Neuronal stem cell (in vitro differentiated cells): ENCODE results near the gene ENTPD2.

Source experiments
- DNase-seq: peaks from one replicate; pipeline ENCODE4 v3.0.0-alpha.2; 2013; ENCODE audit warnings: low spot score
- H2AFZ ChIP-seq: one replicate; pipeline ENCODE4 v1.6.1; 2013; ENCODE audit warnings: mild to moderate bottlenecking, low read length, inconsistent platforms
- H2AK5ac ChIP-seq: 2 replicates; pipeline ENCODE4 v1.6.1; 2013; ENCODE audit warnings: low read depth, mild to moderate bottlenecking, inconsistent platforms, low read length, moderate library complexity, mixed read lengths
- H2BK120ac ChIP-seq: 2 replicates; pipeline ENCODE4 v1.6.1; 2013; ENCODE audit warnings: low read depth, mild to moderate bottlenecking, inconsistent platforms, low read length, moderate library complexity, mixed read lengths
- H2BK12ac ChIP-seq: one replicate; pipeline ENCODE4 v1.6.1; 2013; ENCODE audit warnings: low read length, inconsistent platforms
- H2BK15ac ChIP-seq: 2 replicates; pipeline ENCODE4 v1.6.1; 2013; ENCODE audit warnings: mild to moderate bottlenecking, low read length, inconsistent platforms, mixed read lengths
- H2BK5ac ChIP-seq: one replicate; pipeline ENCODE4 v1.6.1; 2013; ENCODE audit warnings: inconsistent platforms, mild to moderate bottlenecking, low read length, moderate library complexity
- H3K14ac ChIP-seq: one replicate; pipeline ENCODE4 v1.6.1; 2013; ENCODE audit warnings: low read length, inconsistent platforms
- H3K18ac ChIP-seq: 2 replicates; pipeline ENCODE4 v1.6.1; 2013; ENCODE audit warnings: low read length, inconsistent platforms
- H3K23ac ChIP-seq: 2 replicates; pipeline ENCODE4 v1.6.1; 2013; ENCODE audit warnings: low read depth, mild to moderate bottlenecking, mixed read lengths, low read length, inconsistent platforms; ENCODE audit not compliant: poor library complexity
- H3K27ac ChIP-seq: replicated peaks from 3 replicates; pipeline ENCODE4 v1.5.1; 2013; ENCODE audit warnings: low read length, inconsistent platforms
- H3K27me3 ChIP-seq, 3 experiments: 2 replicates each; pipeline ENCODE4 v1.6.1; 2013; ENCODE audit warnings: low read length in 3 of 3, mild to moderate bottlenecking in 2 of 3, inconsistent platforms in 1 of 3, low read depth in 1 of 3, mixed read lengths in 1 of 3, moderate library complexity in 1 of 3; ENCODE audit not compliant: control insufficient read depth in 3 of 3, insufficient read depth in 3 of 3
- H3K36me3 ChIP-seq, 2 donors: replicated peaks in 1 of 2; 2 replicates each; pipeline ENCODE4 v1.6.1; 2013; ENCODE audit warnings: low read length in 2 of 2; ENCODE audit not compliant: control insufficient read depth in 2 of 2, insufficient read depth in 2 of 2
- H3K4ac ChIP-seq: 2 replicates; pipeline ENCODE4 v1.6.1; 2013; ENCODE audit warnings: inconsistent platforms, mild to moderate bottlenecking, low read length, moderate library complexity
- H3K4me1 ChIP-seq, 2 donors: 1 replicate in 1 of 2; 2 replicates in 1 of 2; pipeline ENCODE4 v1.6.1; 2013; ENCODE audit warnings: low read length in 2 of 2, low read depth in 1 of 2; ENCODE audit not compliant: control insufficient read depth in 2 of 2, insufficient read depth in 1 of 2
- H3K4me2 ChIP-seq: one replicate; pipeline ENCODE4 v1.6.1; 2013; ENCODE audit warnings: mild to moderate bottlenecking, low read length, inconsistent platforms; ENCODE audit not compliant: insufficient read depth, poor library complexity, severe bottlenecking
- H3K4me3 ChIP-seq, 2 donors: 2 replicates each; pipeline ENCODE4 v1.5.1; 2013; ENCODE audit warnings: low read length in 2 of 2, mild to moderate bottlenecking in 2 of 2, inconsistent platforms in 1 of 2, moderate library complexity in 1 of 2
- H3K79me1 ChIP-seq: one replicate; pipeline ENCODE4 v1.6.1; 2013; ENCODE audit warnings: low read depth, mild to moderate bottlenecking, inconsistent platforms, low read length, moderate library complexity
- H3K9ac ChIP-seq: one replicate; pipeline ENCODE4 v1.6.1; 2013; ENCODE audit warnings: mild to moderate bottlenecking, low read depth, low read length, inconsistent platforms; ENCODE audit not compliant: poor library complexity
- H3K9me3 ChIP-seq, 2 donors: replicated peaks in 1 of 2; 2 replicates each; pipeline versions ENCODE3 to v1.6.1; 2013; ENCODE audit warnings: low read length in 2 of 2, mild to moderate bottlenecking in 2 of 2, inconsistent platforms in 1 of 2, low read depth in 1 of 2, mixed read lengths in 1 of 2, moderate library complexity in 1 of 2; ENCODE audit not compliant: control insufficient read depth in 2 of 2, insufficient read depth in 1 of 2
- H4K8ac ChIP-seq: one replicate; pipeline ENCODE4 v1.6.1; 2013; ENCODE audit warnings: low read depth, mild to moderate bottlenecking, inconsistent platforms, low read length, moderate library complexity
- H4K91ac ChIP-seq: one replicate; pipeline ENCODE4 v1.6.1; 2013; ENCODE audit warnings: low read length, low read depth, mild to moderate bottlenecking, inconsistent platforms; ENCODE audit not compliant: poor library complexity
- WGBS, 2 donors: extraction: QIAGEN DNeasy Blood & Tissue Kit; methylation state at CpG; one replicate each; pipeline ENCODE4 v1.1.7; 2013; ENCODE audit warnings: missing lambda C conversion rate in 2 of 2, mixed read lengths in 1 of 2; ENCODE audit not compliant: insufficient read length in 2 of 2, insufficient replicate concordance in 1 of 2; ENCODE audit errors: extremely low coverage in 2 of 2; 5-methylcytosine and 5-hydroxymethylcytosine counted together

Gene ENTPD2

DNA sequence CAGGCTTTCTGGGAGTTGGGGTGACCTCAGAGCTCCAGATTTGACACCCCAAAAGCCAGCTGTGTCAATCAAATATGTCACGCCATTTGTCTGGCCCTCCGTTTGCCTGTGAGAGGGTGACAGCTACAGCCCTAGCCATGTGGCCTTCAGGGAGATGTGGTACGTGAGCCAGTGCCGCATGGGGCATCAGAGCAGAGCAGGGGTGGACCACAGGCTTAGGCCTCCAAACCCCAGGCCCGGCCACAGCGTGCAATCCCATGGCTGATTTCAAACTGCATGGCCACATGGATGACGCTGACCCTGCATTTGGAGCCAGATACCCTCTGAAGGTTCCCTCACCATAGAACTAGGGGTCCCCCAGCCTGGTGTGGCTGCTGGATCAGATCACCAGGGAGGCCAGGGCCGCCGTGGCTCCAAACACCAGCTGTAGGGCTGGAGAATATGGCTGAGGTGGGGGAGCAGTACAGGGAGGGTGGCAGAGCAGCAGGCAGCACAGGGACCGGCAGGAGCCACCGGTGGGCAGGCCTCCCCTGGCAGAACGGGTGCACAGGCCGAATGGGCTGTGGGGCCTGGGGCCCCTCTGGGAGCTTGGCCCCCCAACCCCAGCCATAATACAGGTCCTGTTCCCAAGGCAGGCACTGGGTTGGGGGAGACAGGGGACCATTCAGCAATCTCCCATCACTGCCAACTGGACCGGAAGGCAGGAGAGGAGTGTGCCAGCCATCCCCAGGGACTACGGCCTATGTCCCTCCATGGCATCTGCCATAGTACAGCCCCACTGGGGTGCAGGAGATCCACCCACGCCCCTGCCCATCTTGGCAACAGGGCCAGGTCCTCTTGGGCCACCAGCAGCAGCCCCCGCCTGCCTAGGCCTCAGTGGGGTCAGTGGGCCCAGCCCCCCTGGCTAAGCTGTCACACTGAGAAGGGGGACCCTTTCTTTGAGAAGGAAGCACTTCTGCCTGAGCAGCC lies 15.0 kb upstream of the ENTPD2 start:
- H3K23ac ChIP-seq: peak overlapping the region; percentile 73
- peak overlapping the region; percentile 91 for H3K9ac ChIP-seq
- H3K4me2 ChIP-seq: peak overlapping the region; percentile 93
- no peak overlapping the region for H3K14ac ChIP-seq
- peak overlapping the region; percentile 43 for H4K8ac ChIP-seq
- peak overlapping the region; percentile 94 for H2BK5ac ChIP-seq
- peaks cover 0 to 2% of the 10 kb centered on the region in 2 donors for H3K9me3 ChIP-seq
- H3K36me3 ChIP-seq: peaks cover 3 to 28% of the 10 kb centered on the region in 2 donors
- H2BK15ac ChIP-seq: peak overlapping the region; percentile 49
- H3K27ac ChIP-seq: no peak overlapping the region
- H4K91ac ChIP-seq: no peak overlapping the region
- peak overlapping the region; percentile 75 to 87 for H3K4me3 ChIP-seq
- no peak overlapping the region for H2BK12ac ChIP-seq
- peaks cover 3 to 10% (median 6%) of the 10 kb centered on the region in 3 experiments for H3K27me3 ChIP-seq
- H2AK5ac ChIP-seq: peak overlapping the region; percentile 90
- peak overlapping the region; percentile 35 for H3K18ac ChIP-seq
- no peak for DNase-seq
- no peak overlapping the region for H3K4ac ChIP-seq
- WGBS, 2 donors: no CpG with 5 or more reads among the region's 17 CpGs
- peaks cover 15% of the 10 kb centered on the region in 2 donors for H3K4me1 ChIP-seq
- peaks cover 9% of the 10 kb centered on the region for H3K79me1 ChIP-seq
- H2AFZ ChIP-seq: no peak overlapping the region
- H2BK120ac ChIP-seq: peak overlapping the region; percentile 87

DNA sequence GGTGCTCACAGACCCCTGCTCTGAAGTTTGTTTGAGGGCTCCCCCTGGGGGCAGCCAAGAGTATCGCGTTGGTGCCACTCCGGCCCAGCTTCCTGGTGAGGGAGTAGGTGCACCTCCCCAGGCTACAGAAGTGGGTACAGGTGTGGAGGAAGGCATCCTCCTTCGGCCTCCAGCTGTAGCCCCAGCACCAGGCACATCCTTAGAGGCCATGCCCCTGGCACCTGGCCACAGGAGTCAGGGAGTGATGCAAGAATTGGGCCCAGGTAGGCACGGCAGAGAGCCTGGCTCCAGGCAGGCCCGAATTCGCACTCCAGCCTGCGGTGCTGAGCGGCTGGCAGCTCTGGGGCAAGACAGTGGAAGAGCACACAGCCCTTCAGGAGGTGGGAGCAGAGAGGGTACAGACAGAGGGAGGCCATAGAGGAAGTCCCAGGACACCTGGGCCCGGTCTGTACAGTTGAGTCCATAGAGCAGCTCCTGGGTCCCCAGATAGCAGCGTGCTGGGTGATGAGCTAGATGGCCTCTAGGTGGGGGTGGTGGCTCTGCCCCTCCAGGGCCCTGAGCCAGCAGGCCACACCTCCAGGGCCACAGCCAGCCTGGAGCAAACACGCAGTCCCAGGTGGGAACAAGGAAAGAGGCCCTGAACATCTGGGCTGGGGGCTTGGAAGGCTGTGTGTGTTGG lies 14.1 kb upstream of the ENTPD2 start:
- H2AFZ ChIP-seq: no peak overlapping the region
- no peak overlapping the region for H4K91ac ChIP-seq
- H2BK15ac ChIP-seq: no peak overlapping the region
- peak overlapping the region; percentile 60 for H2AK5ac ChIP-seq
- no peak overlapping the region for H3K14ac ChIP-seq
- H3K9ac ChIP-seq: peak overlapping the region; percentile 74
- H3K79me1 ChIP-seq: peaks cover 9% of the 10 kb centered on the region
- H2BK12ac ChIP-seq: no peak overlapping the region
- peaks cover 0 to 10% (median 3%) of the 10 kb centered on the region in 3 experiments for H3K27me3 ChIP-seq
- no peak overlapping the region for H3K4me2 ChIP-seq
- DNase-seq: peak; percentile 67
- peaks cover 0 to 2% of the 10 kb centered on the region in 2 donors for H3K9me3 ChIP-seq
- H3K27ac ChIP-seq: no peak overlapping the region
- peaks cover 15% of the 10 kb centered on the region in 2 donors for H3K4me1 ChIP-seq
- H3K23ac ChIP-seq: peak overlapping the region; percentile 86
- H3K4me3 ChIP-seq: peak overlapping the region; percentile 29 to 75
- no peak overlapping the region for H2BK5ac ChIP-seq
- peak overlapping the region; percentile 80 for H3K18ac ChIP-seq
- peaks cover 3 to 30% of the 10 kb centered on the region in 2 donors for H3K36me3 ChIP-seq
- WGBS, 2 donors: no CpG with 5 or more reads among the region's 12 CpGs
- H2BK120ac ChIP-seq: no peak overlapping the region
- no peak overlapping the region for H3K4ac ChIP-seq
- no peak overlapping the region for H4K8ac ChIP-seq

DNA sequence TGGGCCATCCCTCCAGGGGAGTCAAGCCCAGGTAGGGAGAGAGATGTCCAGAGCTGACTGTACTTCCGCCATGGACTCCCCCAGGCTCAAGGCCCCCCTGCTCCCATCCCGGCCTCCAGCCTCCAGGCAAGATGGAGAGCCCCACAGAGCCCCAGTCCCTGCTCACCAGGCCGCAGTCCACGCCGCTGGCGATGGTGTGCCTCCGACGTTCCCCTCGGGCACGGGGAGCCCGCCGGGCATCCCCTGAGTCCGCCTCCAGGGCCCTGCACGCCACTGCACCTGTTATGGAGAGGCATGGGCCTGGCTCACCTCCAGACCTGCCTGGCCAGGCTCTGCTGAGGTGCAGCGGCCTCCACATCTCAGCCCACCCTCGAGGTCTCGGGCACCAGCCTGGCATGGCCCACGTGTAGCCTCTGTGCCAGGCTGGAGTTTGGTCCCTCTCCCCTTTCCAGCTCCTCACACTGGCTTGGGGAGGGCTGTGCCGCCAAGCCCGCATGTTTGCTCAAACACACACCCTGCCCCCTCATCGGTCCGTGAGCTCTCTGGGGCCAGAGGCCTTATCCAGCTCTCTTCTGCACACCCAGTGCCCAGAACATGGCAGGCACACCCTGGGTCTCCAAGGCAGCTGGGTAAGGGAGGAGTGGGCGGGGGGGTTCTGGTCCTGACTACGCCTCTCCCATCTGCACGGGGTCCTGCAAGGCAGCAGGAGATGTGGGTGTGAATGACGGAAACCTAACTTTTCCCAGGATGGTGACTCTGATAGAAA lies 12.4 kb upstream of the ENTPD2 start:
- Histone ChIP-seq H3K4ac (no peak overlapping the region), H3K14ac (no peak overlapping the region), H3K9ac (peak overlapping the region; percentile 21), H3K23ac (no peak overlapping the region), H2AK5ac (peak overlapping the region; percentile 28), H2AFZ (no peak overlapping the region), H2BK15ac (peak overlapping the region; percentile 9), H3K4me2 (no peak overlapping the region), H3K4me1 (peaks cover 13% of the 10 kb centered on the region in 2 donors), H3K4me3 (no peak overlapping the region), H3K79me1 (peaks cover 9% of the 10 kb centered on the region), H2BK5ac (no peak overlapping the region), H2BK12ac (no peak overlapping the region), H3K9me3 (peaks cover 0 to 2% of the 10 kb centered on the region in 2 donors), H3K36me3 (peaks cover 3 to 30% of the 10 kb centered on the region in 2 donors), H4K91ac (no peak overlapping the region), H2BK120ac (no peak overlapping the region), H3K27me3 (peaks cover 0 to 10% (median 3%) of the 10 kb centered on the region in 3 experiments), H4K8ac (no peak overlapping the region), H3K18ac (no peak overlapping the region), H3K27ac (no peak overlapping the region)
- no peak for DNase-seq
- WGBS, 2 donors: no CpG with 5 or more reads among the region's 26 CpGs
